GM23338 (cell line): Measurements from ENCODE around the gene TRUB2.

Source experiments
- CREB1 ChIP-seq: fragments of 250-450 bp; sonication (Bioruptor Pico); IDR thresholded peaks from 2 replicates; pipeline ENCODE4 v1.5.0; 2020; ENCODE audit warnings: low read depth, mild to moderate bottlenecking, moderate library complexity
- CTCF ChIP-seq, 2 experiments: fragments of 200-600 bp in 1 of 2; sonication (generic) in 1 of 2; conservative IDR thresholded peaks; 2 replicates each; pipeline versions ENCODE4 v1.5.1 to v1.6.1; 2016 to 2017; ENCODE audit warnings: antibody characterized with exemption in 2 of 2, low read depth in 2 of 2, mild to moderate bottlenecking in 2 of 2, moderate library complexity in 1 of 2
- ETS1 ChIP-seq: IDR thresholded peaks from 2 replicates; pipeline ENCODE4 v1.6.1; 2016; ENCODE audit warnings: antibody characterized with exemption
- EZH2 ChIP-seq: fragments of 200-600 bp; sonication (generic); IDR thresholded peaks from one replicate; pipeline ENCODE4 v1.8.0; 2017; ENCODE audit warnings: antibody characterized with exemption, mild to moderate bottlenecking, low read depth; ENCODE audit not compliant: unreplicated experiment
- EZH2phosphoT487 ChIP-seq: fragments of 200-600 bp; sonication (generic); IDR thresholded peaks from one replicate; pipeline ENCODE4 v1.8.1; 2018; ENCODE audit warnings: antibody characterized with exemption; ENCODE audit not compliant: unreplicated experiment
- POLR2AphosphoS5 ChIP-seq: IDR thresholded peaks from 2 replicates; pipeline ENCODE4 v1.6.1; 2016; ENCODE audit warnings: antibody characterized with exemption, low read depth
- REST ChIP-seq: IDR thresholded peaks from one replicate; pipeline ENCODE4 v1.6.1; 2018; ENCODE audit warnings: antibody characterized with exemption; ENCODE audit not compliant: unreplicated experiment
- STAT1 ChIP-seq: IDR thresholded peaks from one replicate; pipeline ENCODE4 v1.6.1; 2016; ENCODE audit warnings: antibody characterized with exemption; ENCODE audit not compliant: unreplicated experiment
- ZNF114 ChIP-seq: fragments of 250-450 bp; sonication (Bioruptor Pico); IDR thresholded peaks from 2 replicates; pipeline ENCODE4 v1.5.0; 2020; ENCODE audit warnings: mild to moderate bottlenecking, moderate library complexity
- ZNF331 ChIP-seq: fragments of 250-450 bp; sonication (Bioruptor Pico); IDR thresholded peaks from 2 replicates; pipeline ENCODE4 v1.5.0; 2020; ENCODE audit warnings: low read depth, mild to moderate bottlenecking, moderate library complexity
- ZNF462 ChIP-seq: fragments of 250-450 bp; sonication (Bioruptor Pico); IDR thresholded peaks from 2 replicates; pipeline ENCODE4 v1.5.0; 2020; ENCODE audit warnings: mild to moderate bottlenecking, moderate library complexity

GRCh38 chr9:128349772-128350171 lies 27.5 kb upstream of the TRUB2 start:
- TF ChIP-seq CTCF (conservative IDR thresholded peaks at IDR 0.05; ENCODE audit: low read depth in 2 of 2): no peak
- TF ChIP-seq REST: no peak
- no peak for TF ChIP-seq POLR2AphosphoS5
- no peak for TF ChIP-seq ETS1
- TF ChIP-seq EZH2: no peak
- no peak for TF ChIP-seq CREB1 (CRISPR knock-in tag)
- TF ChIP-seq ZNF462 (CRISPR knock-in tag): no peak
- no peak for TF ChIP-seq ZNF331 (CRISPR knock-in tag)
- no peak for TF ChIP-seq ZNF114 (CRISPR knock-in tag)
- no peak for TF ChIP-seq STAT1
- no peak for TF ChIP-seq EZH2phosphoT487
